Measurements from ENCODE around the gene TAF4. TPM values are rescaled to one million over a fixed set of nuclear protein-coding genes. Genes with fewer than 3 reads are reported as not detected.
"Not testable (repeated sequence)": the region's sequence is repeated elsewhere in the genome, so short reads cannot be mapped to it uniquely, and the experiment has no call there.

TAF4 gene, protein sequence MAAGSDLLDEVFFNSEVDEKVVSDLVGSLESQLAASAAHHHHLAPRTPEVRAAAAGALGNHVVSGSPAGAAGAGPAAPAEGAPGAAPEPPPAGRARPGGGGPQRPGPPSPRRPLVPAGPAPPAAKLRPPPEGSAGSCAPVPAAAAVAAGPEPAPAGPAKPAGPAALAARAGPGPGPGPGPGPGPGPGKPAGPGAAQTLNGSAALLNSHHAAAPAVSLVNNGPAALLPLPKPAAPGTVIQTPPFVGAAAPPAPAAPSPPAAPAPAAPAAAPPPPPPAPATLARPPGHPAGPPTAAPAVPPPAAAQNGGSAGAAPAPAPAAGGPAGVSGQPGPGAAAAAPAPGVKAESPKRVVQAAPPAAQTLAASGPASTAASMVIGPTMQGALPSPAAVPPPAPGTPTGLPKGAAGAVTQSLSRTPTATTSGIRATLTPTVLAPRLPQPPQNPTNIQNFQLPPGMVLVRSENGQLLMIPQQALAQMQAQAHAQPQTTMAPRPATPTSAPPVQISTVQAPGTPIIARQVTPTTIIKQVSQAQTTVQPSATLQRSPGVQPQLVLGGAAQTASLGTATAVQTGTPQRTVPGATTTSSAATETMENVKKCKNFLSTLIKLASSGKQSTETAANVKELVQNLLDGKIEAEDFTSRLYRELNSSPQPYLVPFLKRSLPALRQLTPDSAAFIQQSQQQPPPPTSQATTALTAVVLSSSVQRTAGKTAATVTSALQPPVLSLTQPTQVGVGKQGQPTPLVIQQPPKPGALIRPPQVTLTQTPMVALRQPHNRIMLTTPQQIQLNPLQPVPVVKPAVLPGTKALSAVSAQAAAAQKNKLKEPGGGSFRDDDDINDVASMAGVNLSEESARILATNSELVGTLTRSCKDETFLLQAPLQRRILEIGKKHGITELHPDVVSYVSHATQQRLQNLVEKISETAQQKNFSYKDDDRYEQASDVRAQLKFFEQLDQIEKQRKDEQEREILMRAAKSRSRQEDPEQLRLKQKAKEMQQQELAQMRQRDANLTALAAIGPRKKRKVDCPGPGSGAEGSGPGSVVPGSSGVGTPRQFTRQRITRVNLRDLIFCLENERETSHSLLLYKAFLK
- 4.0 and 6.6 TPM in 2 replicates for total RNA-seq (2014; rRNA removed; shearing (Covaris generic))
- 7.2 and 15.6 TPM in 2 replicates for polyA plus RNA-seq (2014; cell fraction: nucleus; rRNA removed)

DNA sequence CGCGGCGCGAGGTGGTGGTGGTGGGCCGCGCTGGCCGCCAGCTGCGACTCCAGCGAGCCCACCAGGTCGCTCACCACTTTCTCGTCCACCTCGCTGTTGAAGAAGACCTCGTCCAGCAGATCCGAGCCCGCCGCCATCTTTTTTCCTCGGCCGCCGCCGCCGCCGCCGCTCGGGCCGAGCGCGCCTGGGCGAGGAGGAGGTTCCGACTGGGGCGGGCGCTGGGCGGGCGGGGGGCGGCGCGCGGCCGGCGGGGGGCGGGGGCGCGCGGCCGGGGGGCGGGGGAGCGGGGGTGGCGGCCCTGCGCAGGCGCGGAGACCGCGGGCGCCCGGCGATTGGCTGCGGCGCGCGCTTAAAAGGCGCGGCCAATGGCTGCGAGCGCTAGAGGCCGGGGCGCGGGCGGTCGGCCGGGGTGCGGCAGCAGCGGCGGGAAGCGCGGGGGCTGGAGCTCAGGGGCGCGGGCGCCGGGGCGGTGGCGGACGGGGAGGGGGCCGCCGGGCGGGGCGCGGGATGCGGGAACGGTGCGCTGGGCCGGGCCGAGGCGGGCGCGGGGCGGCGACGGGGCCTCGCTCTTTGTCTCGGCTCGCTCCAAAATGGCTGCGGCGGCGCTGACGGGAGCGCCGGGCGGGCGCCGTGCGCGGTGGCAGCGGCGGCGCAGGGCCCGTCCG is at the start of gene TAF4:
Gene TAF4, minus strand, starts transcription at position 208 of the 665 bp plus-strand sequence. Its CDS starts 71 bp downstream, at position 137.
- DNase-seq (ENCODE audit: extremely low read depth, low read depth): peak; percentile 67

DNA sequence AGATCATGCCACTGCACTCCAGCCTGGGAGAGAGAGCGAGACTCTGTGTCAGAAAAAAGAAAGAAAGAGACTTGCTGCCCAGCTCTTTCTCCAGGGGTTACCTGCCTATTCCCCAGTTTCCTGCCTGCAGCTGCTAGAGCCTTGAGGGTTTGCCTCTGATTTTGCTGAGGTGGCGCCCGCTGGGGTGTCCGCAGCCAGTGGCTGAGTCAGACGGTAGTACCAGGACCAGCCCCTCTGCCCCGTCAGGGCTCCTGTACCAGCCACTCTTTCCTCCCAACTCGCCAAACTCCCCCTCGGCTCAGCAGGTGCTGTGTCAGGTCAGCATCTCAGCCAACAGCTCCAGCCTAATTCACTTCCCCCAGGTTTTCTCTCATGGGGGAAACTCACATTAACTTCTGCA is 49.2 kb upstream of the TAF4 start:
- DNase-seq (ENCODE audit: extremely low read depth, low read depth): no peak

DNA sequence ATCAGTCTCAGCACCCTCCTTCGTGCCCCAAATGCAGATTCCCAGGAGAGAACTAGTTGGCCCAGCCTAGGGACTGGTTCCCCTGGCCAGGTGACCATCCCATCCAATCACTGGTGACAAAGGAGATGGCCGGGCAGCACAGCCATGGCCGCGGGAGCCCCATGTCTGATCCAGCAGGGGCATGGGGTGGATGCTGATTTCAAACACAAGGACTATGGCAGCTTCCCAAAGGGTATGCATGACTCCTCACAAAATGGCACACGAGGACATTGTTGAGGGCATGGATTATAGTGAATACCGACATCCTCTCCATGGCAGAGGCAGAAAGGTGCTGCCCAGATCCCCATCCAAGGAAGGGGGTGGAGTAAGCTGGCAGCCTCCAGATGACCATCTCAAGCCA is 46.7 kb upstream of the TAF4 start:
- DNase-seq (ENCODE audit: extremely low read depth, low read depth): no peak

DNA sequence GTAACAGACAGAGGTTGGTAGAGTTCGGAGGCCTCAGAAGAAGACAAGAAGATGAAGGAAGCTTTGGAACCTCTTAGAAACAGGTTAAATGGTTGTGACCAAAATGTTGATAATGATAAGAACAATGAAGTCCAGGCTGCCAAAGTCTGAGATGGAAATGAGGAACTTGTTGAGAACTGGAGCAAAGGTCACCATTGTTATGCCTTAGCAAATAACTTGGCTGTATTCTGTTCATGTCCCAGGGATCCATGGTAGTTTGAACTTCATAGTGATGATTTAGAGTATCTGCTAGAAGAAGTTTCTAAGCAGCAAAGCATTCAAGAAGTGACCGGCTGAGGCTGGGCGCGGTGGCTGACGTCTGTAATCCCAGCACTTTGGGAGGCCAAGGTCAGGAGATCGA is 45.5 kb upstream of the TAF4 start:
- no peak for DNase-seq (ENCODE audit: extremely low read depth, low read depth)

DNA sequence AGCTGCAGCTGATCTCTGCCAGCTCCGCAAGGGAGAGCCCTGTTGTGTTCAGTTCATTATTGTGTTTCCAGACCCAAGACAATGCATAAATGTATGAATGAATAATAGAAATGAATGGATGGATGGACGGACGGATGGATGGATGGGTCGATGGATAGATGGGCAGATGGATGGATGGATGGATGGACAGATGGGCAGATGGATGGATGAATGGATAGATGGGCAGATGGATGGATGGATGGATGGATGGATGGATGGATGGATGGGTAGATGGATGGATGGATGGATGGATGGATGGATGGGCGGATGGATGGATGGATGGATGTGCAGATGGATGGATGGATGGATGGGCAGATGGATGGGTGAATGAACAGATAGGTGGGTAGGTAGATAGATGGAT is 39.9 kb upstream of the TAF4 start:
- DNase-seq (ENCODE audit: extremely low read depth, low read depth): no peak

DNA sequence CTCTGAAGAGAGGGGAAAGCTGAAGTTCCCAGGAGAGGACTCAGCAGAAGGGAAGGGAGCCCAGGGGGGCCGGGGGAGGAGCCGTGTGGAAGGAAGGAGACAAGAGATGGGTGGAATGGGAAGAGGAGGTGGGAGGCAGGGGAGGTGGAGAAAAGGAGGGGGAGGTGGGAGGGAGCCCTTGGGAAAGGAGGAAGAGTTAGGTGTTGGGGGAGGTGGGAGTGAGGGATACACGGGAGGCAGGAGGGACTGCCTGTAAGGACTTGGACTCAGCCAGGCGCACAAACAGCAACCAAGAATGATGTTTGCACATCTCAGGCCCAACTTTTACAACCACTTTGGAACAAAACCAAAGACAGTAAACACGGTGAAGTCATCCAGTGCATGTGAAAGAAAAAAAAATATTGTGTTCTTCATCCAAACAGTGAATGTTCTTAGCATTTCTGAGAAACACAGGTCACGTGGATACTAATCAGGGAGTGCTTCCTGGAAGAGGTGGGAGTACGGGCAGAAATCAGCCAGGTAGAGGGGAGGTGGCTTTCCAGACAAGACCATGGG is 39.2 kb upstream of the TAF4 start:
- no peak for DNase-seq (ENCODE audit: extremely low read depth, low read depth)

DNA sequence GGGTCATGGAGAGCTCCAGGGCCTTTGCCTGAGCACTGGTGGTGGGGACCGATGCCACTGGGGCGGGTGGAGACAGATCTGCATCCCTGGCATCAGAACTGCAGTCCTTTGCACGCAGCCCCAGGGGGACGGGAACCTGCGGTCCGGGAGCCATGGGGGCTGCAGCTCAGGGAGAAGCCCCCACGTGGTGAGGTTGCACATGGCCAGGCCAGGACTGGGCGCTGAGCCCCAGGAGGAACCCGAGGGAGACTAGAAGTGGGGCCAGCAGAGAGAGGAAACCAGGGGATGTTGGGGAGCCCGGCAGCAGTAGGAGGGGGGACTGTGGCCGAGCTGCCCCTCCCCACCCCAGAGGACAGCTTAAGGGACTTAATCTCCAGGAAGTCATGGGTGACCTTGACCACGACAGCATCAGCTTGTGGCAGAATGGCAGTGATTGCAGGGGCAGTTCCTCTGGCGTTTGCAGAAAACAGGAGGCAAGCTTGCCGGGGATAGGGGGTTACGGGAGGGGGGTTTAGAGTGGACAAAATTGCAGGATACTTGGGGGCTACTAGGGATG is 38.6 kb upstream of the TAF4 start:
- no peak for DNase-seq (ENCODE audit: extremely low read depth, low read depth)

DNA sequence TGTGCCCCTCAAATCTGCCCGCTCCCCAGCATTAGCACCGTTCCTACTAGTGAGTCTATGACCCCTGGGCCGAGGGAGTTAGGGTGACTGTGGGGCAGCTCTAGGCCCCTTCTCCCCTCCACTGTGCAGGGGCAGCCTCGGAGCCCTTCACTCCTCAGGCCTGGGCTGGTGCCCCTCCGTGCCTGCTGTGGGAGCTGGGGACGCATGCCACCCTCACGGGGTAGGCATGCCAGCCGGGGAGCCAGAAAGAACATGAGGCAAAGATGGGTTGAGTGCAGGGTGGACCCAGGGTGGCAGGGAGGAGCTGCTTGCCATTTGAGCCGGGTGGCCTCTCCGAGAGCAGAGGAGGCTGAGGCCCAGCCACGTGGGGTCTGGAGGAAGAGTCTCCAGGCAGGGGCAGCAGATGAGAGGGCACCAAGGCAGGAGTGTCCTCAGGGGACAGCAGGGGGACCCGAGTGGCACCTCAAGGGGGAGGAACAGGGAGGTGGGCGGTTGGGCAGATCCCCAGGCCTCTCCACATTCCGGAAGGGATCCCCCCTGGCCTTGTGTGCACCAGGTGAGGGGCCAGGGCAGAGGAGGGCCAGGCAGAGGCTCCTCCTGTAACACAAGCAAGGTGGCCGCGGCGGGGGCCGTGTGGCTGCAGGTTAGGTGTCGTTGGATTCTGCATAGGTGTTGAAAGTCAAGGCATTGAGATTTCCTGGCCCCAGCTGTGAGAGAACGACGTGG is 38.0 kb upstream of the TAF4 start:
- DNase-seq (ENCODE audit: extremely low read depth, low read depth): no peak

DNA sequence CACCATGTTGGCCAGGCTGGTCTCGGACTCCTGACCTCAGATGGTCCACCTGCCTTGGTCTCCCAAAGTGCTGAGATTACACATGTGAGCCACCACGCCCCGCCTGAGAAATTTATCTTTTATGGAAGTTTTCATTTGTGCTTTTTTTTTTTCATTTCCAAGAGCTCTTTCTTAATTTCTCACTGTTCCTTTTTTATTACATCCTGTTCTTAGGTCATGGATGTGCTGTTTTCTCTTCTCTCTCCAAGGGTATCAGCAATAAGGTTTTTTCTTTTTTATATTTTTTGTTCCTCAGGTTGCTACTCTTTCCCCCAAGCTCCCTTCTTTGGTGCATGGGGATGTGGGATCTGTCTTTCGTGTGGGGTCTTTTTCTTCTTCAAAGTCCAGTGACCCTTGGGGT is 35.4 kb upstream of the TAF4 start:
- DNase-seq (ENCODE audit: extremely low read depth, low read depth): no peak

DNA sequence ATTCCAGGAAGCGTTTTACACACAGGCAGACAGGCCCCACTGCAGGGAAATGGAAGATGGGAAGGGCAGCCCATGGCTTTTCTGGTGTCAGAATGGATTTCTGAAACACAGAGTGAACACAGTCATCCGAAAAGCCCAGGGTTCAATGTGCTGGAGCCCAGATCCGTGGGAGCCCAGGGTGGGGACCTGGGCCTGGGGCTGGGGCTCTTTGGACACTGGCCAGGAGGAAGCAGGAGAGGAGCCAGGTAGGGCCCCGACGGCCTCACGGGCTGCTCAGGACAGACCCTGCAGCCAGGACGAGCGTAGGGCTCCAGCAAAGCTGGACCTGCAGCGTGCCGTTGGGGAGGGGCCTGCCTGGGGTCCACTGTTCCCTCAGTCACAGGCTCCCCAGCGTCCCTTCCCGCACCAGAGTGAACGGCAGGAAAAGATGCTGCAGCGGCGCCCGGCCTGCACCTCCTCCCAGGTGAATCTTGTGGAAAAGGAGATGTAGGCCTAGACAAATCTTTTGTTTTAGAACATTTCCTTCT is 32.3 kb upstream of the TAF4 start:
- no peak for DNase-seq (ENCODE audit: extremely low read depth, low read depth)

DNA sequence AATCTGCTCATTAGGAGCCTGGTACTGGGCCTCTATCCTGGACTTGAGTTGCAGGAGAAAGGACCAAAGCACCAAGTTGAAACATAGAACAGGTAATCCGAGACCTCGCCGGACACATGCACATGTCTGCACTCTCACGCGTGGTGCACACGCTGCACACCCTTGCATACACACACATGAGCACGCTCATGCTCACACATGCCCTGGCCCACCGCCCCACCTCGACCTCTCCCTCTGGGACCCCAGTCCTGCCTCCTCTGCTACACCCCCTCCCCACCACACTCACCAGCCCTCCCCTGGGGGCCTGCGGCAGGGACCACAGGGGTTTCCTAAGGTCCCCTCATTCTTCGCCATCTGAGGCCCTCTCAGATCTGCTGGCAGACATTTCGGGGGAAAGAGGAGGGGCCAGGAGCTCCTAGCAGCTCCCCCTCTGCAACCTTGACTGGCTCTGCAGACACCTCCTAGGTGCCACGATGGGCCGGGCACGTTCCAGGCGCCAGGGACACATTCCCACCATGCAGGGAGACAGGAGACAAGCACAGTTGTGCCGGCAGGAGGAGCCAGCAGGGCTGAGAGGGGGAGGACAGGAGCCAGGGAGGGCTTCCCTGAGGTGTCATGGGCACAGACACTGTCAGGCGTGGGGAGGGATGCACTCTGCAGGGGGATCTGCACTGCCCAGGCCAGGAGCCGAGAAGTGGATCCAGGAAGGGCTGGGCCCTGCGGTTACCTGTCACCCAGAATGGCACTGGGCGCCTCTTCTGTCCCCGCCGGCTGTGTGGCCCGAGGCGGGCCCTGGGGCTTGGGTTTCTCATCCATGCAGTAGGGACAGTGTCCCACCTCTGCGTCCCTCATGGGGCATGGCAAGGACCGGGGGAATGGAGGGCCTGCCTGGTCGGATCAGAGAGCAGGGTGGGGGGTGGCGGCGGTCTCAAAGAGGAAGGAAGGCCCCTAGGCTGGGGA is 31.0 kb upstream of the TAF4 start:
- DNase-seq (ENCODE audit: extremely low read depth, low read depth): no peak

DNA sequence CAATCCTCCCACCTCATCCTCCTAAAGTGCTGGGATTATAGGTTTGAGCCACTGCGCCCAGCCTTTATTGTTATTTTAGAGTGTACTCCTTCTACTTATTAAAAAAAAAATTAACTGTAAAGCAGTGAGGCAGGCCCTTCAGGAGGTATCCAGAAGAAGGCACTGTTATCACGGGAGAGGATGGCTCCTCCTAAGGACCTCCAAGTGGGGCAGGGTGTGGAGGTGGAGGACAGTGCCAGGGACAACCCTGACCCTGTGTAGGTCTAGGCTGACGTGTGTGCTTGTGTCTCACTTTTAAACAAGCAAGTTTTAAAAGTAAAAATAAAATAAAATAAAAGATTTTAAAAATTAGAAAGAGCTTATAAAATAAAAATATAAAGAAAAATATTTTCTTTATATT is 23.7 kb upstream of the TAF4 start:
- no peak for DNase-seq (ENCODE audit: extremely low read depth, low read depth)

DNA sequence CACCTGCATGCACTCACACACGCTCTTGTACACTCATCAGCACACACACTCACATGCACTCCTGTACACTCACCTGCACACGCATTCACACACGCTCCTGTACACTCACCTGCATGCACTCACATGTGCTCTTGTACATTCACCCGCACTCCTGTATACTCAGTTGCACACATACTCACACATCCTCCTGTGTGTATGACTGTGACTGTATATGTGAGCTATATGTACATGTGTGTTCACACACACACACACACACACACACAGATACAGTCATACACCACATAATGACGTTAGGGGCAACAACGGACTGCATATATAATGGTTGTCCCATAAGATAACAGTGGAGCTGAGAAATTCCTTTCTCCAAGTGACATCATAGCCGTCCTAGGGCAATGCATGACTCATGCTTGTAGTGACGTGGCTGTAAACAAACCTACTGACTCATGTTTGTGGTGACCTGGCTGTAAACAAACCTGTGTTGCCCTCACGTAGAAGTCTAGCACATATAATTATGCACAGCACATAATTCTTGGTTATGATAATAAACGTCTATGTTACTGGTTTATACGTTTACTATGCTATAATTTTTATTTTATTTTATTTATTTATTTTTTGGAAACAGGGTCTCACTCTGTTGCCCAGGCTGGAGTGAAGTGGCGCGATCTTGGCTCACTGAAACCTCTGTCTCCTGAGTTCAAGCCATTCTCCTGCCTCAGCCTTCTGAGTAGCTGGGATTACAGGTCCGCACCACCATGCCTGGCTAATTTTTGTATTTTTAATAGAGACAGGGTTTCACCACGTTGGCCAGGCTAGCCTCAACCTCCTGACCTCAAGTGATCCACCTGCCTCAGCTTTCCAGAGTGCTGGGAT is 22.8 kb upstream of the TAF4 start:
- DNase-seq (ENCODE audit: extremely low read depth, low read depth): peak; percentile 97

DNA sequence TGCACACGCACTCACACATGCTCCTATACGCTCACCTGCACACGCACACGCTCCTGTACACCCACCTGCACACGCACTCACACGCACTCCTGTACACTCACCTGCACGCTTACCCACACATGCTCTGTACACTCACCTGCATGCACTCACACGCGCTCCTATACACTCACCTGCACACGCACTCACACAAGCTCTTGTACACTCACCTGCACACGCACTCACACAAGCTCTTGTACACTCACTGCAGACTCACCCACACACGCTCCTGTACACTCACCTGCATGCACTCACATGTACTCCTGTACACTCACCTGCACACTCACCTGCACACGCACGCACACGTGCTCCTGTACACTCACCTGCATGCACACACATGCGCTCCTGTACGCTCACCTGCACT is 22.0 kb upstream of the TAF4 start:
- DNase-seq (ENCODE audit: extremely low read depth, low read depth): no peak

DNA sequence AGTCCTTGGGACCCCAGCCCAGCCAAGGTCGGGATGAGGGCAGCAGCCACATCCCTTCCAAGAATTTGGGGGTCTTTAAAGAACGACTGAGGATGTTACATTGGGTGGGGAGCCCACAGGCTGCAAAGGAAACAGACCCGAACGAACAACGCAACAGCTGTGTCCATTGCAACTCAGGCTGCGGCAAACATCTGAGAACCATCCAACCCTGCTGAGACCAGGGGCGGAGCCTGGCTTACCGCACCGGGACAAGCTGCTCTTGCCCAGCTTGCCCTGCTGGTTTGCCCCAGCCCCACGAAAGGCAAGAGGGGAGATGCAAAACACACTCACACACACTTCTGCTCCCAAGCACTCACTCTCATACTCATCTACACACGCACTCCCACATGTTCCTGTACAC is 21.5 kb upstream of the TAF4 start:
- DNase-seq (ENCODE audit: extremely low read depth, low read depth): no peak

DNA sequence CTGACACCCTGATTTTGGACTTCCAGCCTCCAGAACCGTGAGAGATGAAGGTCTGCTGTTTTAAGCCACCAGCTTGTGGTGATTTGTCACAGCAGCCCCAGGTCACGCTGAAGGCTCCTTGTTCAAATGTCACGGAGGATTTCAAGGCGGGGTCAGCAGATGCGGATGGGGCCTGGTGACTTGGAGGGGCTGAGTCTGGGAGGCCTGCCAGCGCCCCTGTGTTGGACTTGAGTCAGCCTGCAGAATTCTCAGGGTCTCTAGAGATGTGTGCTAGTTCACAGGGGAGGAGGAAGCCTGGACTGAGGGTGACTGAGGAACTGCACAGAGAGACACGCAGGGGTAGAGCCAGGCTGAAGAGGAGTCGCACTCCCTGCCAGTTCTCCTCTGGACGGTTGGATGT is 19.5 kb upstream of the TAF4 start:
- no peak for DNase-seq (ENCODE audit: extremely low read depth, low read depth)

DNA sequence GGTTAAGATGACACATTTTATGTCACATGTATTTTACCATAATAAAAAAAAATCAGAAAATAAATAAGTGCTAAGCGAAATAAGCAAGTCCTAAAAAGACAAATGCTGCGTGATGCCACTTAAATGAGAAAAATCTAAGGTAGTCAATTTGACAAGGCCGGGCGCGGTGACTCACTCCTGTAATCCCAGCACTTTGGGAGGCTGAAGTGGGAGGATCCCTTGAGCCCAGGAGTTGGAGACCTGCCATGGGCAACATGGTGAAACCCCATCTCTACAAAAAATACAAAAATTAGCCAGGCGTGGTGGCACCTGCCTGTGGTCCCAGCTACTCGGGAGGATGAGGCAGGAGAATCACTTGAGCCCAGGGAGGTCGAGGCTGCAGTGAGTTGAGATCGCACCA is 18.5 kb upstream of the TAF4 start:
- not testable (repeated sequence) for DNase-seq (ENCODE audit: extremely low read depth, low read depth)
